A549 (cell line): ENCODE measurements around the gene INPP5A. TPM values are rescaled to one million over a fixed set of nuclear protein-coding genes. Genes with fewer than 3 reads are reported as not detected.

Experiments
- ATAC-seq, 2 experiments: fragments of 200-7000 bp in 1 of 2; fragments of >200 bp in 1 of 2; cut with Nextera tagmentation in 1 of 2; cut with Tn5 transposase in 1 of 2; 3 replicates each; pipeline versions ENCODE4 v1.8.0 to v1.9.1; 2018 to 2020; ENCODE audit warnings: mild to moderate bottlenecking in 1 of 2, moderate library complexity in 1 of 2
- CTCF ChIA-PET: fragments of 300-600 bp; sonication (Branson Sonifier 250); formaldehyde crosslinking; extraction: SDS; loops from one replicate; lab custom pipeline; 2021; ENCODE audit warnings: antibody characterized with exemption, inconsistent platforms; lab: Yijun Ruan, JAX
- POLR2A ChIA-PET: fragments of 350-600 bp; formaldehyde crosslinking; extraction: SDS; loops from one replicate; lab custom pipeline; 2021; ENCODE audit warnings: antibody characterized with exemption, inconsistent platforms; lab: Yijun Ruan, JAX
- DNase-seq, 2 experiments: peaks; one replicate each; pipeline versions ENCODE4 v3.0.0 to v3.0.0-alpha.2; 2011 to 2016; ENCODE audit warnings: low read depth in 1 of 2, low spot score in 1 of 2
- FAIRE-seq: peaks from 2 replicates; lab custom pipeline; 2011; peaks lifted over from hg19 to GRCh38; lab: Jason Lieb, UNC
- H3K27ac ChIP-seq, 2 experiments: fragments of >200 bp; sonication (Bioruptor Twin); formaldehyde crosslinking; 3 replicates each; pipeline ENCODE4 v1.5.1; 2016 to 2017
- H3K4me1 ChIP-seq: fragments of >200 bp; sonication (Bioruptor Twin); formaldehyde crosslinking; 3 replicates; pipeline ENCODE4 v1.6.1; 2016
- H3K4me2 ChIP-seq: fragments of >200 bp; sonication (Bioruptor Twin); formaldehyde crosslinking; 3 replicates; pipeline ENCODE4 v1.6.1; 2016
- H3K4me3 ChIP-seq: fragments of >200 bp; sonication (Bioruptor Twin); formaldehyde crosslinking; 3 replicates; pipeline ENCODE4 v1.5.1; 2016
- H3K9me3 ChIP-seq: fragments of >200 bp; sonication (Bioruptor Twin); formaldehyde crosslinking; 3 replicates; pipeline ENCODE4 v1.6.1; 2016
- ATOH8 ChIP-seq: fragments of 250-450 bp; sonication (Bioruptor Pico); IDR thresholded peaks from 2 replicates; pipeline ENCODE4 v1.5.0; 2020; ENCODE audit warnings: low read depth, mild to moderate bottlenecking, moderate library complexity
- BCL3 ChIP-seq: fragments of >200 bp; sonication (Bioruptor Twin); formaldehyde crosslinking; IDR thresholded peaks from 3 replicates; pipeline ENCODE4 v1.6.1; 2016
- BHLHE40 ChIP-seq: IDR thresholded peaks from 2 replicates; pipeline ENCODE4 v1.6.1; 2012; ENCODE audit warnings: low read depth, low read length, inconsistent platforms
- CBX8 ChIP-seq: fragments of 200-600 bp; sonication (generic); IDR thresholded peaks from 2 replicates; pipeline ENCODE4 v1.6.1; 2016
- CEBPB ChIP-seq, 2 experiments: fragments of >200 bp in 1 of 2; sonication (Bioruptor Twin) in 1 of 2; formaldehyde crosslinking in 1 of 2; IDR thresholded peaks; 2 replicates each; pipeline ENCODE4 v1.6.1; 2012 to 2016
- CTCF ChIP-seq: fragments of >200 bp; sonication (Bioruptor Twin); formaldehyde crosslinking; IDR thresholded peaks from 3 replicates; pipeline ENCODE4 v1.5.1; 2016
- ELK1 ChIP-seq: fragments of 150-350 bp; IDR thresholded peaks from 2 replicates; pipeline ENCODE4 v1.6.1; 2014; ENCODE audit warnings: low read depth, mild to moderate bottlenecking, low read length
- FOSB ChIP-seq: fragments of 250-450 bp; sonication (Bioruptor Pico); IDR thresholded peaks from 2 replicates; pipeline ENCODE4 v1.5.0; 2020; ENCODE audit warnings: mild to moderate bottlenecking, moderate library complexity
- FOXS1 ChIP-seq: fragments of 250-450 bp; sonication (Bioruptor Pico); IDR thresholded peaks from 2 replicates; pipeline ENCODE4 v1.5.0; 2020; ENCODE audit warnings: mild to moderate bottlenecking, moderate library complexity
- HDAC2 ChIP-seq: fragments of 200-600 bp; sonication (generic); IDR thresholded peaks from 2 replicates; pipeline ENCODE4 v1.6.1; 2016
- HOXB5 ChIP-seq: fragments of 250-450 bp; sonication (Bioruptor Pico); IDR thresholded peaks from 2 replicates; pipeline ENCODE4 v1.5.0; 2020; ENCODE audit warnings: mild to moderate bottlenecking, moderate library complexity
- JUN ChIP-seq, 2 experiments: fragments of >200 bp; sonication (Bioruptor Twin); formaldehyde crosslinking; IDR thresholded peaks; 2 replicates in 1 of 2; 3 replicates in 1 of 2; pipeline ENCODE4 v1.6.1; 2016 to 2017
- KDM1A ChIP-seq: fragments of 200-600 bp; sonication (generic); IDR thresholded peaks from 2 replicates; pipeline ENCODE4 v1.6.1; 2016; ENCODE audit warnings: low read depth, mild to moderate bottlenecking
- MAX ChIP-seq: IDR thresholded peaks from 2 replicates; pipeline ENCODE4 v1.6.1; 2012
- POLR2AphosphoS2 ChIP-seq: conservative IDR thresholded peaks from 2 replicates; pipeline ENCODE4 v1.6.1; 2012; ENCODE audit warnings: low read length, improper control_type of control experiment, inconsistent platforms
- RARB ChIP-seq: fragments of 250-450 bp; sonication (Bioruptor Pico); IDR thresholded peaks from 2 replicates; pipeline ENCODE4 v1.8.0; 2021; ENCODE audit warnings: mild to moderate bottlenecking, moderate library complexity
- RCOR1 ChIP-seq: fragments of 150-350 bp; IDR thresholded peaks from 2 replicates; pipeline ENCODE4 v1.6.1; 2014; ENCODE audit warnings: antibody characterized with exemption, low read length, low read depth
- REST ChIP-seq: fragments of 200-600 bp; sonication (generic); IDR thresholded peaks from 2 replicates; pipeline ENCODE4 v1.6.1; 2016; ENCODE audit warnings: antibody characterized with exemption, mild to moderate bottlenecking, moderate library complexity
- RNF2 ChIP-seq: fragments of 200-600 bp; sonication (generic); IDR thresholded peaks from 2 replicates; pipeline ENCODE4 v1.6.1; 2016; ENCODE audit warnings: low read depth, mild to moderate bottlenecking, antibody characterized with exemption, moderate library complexity, borderline replicate concordance
- SREBF2 ChIP-seq: fragments of 450-650 bp; IDR thresholded peaks from 2 replicates; pipeline ENCODE4 v1.6.1; 2014; ENCODE audit warnings: mild to moderate bottlenecking, moderate library complexity
- ZSCAN20 ChIP-seq: fragments of 250-450 bp; sonication (Bioruptor Pico); IDR thresholded peaks from 2 replicates; pipeline ENCODE4 v1.8.0; 2022; ENCODE audit warnings: mild to moderate bottlenecking, moderate library complexity
- WGBS: methylation state at CpG from one replicate; pipeline ENCODE4 v1.1.6; 2017; ENCODE audit errors: missing lambda C conversion rate; 5-methylcytosine and 5-hydroxymethylcytosine counted together
- polyA plus RNA-seq, 4 experiments: library from polyadenylated mRNA; depleted of rRNA in 3 of 4; stranded (reverse); fragments of >200 nt; fragmentation: RNase III in 1 of 4; extraction: RNeasy Plus Mini Kit Qiagen cat#74134 plus additional on column Dnase treatment in 1 of 4; gene quantifications; 2 replicates in 3 of 4; 3 replicates in 1 of 4; pipeline ENCODE4 v1.2.3, GENCODE V29; 2011 to 2017

Gene INPP5A
- polyA plus RNA-seq, 2 of the 4 experiments (the other 2 are of a cell fraction) = 13.7 to 15.1 TPM

GRCh38 chr10:132722394-132723329, 185.1 kb downstream of the INPP5A start:
- CTCF ChIA-PET = interaction anchor here (3.0 kb wide), 1 partner anchor 68 kb away, joined by 8 read pairs; no protein-coding TSS in a partner anchor
- DNase-seq (no peak), ATAC-seq (no peak), FAIRE-seq (no peak)
- no peak for TF ChIP-seq RNF2
- TF ChIP-seq CBX8 = no peak
- no peak for TF ChIP-seq RCOR1
- TF ChIP-seq POLR2AphosphoS2 = no peak
- no peak for TF ChIP-seq KDM1A
- TF ChIP-seq HOXB5 = no peak
- no peak for TF ChIP-seq MAX
- TF ChIP-seq ELK1 = no peak
- no peak for TF ChIP-seq CEBPB (IDR thresholded peaks at IDR 0.05)
- no peak for TF ChIP-seq CTCF
- no peak overlapping the region for H3K4me3 ChIP-seq
- no peak overlapping the region for H3K27ac ChIP-seq
- H3K4me1 ChIP-seq = no peaks in the 10 kb centered on the region
- 0 out of 3 replicates have a peak, but pooled peaks cover 8% of the 10 kb centered on the region for H3K9me3 ChIP-seq
- POLR2A ChIA-PET = no interaction called here
- H3K4me2 ChIP-seq = no peak overlapping the region
- 94% methylated on average over 41 of the region's 48 CpGs for WGBS

- H3K27ac ChIP-seq = no peak overlapping the region
- no peak overlapping the region for H3K4me2 ChIP-seq
- ATAC-seq (no peak), DNase-seq (no peak), FAIRE-seq (no peak)
- CTCF ChIA-PET = interaction anchor here (3.0 kb wide), 1 partner anchor 69 kb away, joined by 8 read pairs; no protein-coding TSS in a partner anchor
- TF ChIP-seq JUN (IDR thresholded peaks at IDR 0.05) (no peak), RCOR1 (no peak), FOSB (CRISPR knock-in tag) (no peak), ATOH8 (no peak), RNF2 (no peak), BHLHE40 (no peak), FOXS1 (no peak), POLR2AphosphoS2 (no peak), KDM1A (no peak)
- POLR2A ChIA-PET = no interaction called here
- WGBS = 85% methylated on average over 24 of the region's 29 CpGs
- H3K4me1 ChIP-seq = no peaks in the 10 kb centered on the region
- no peak overlapping the region for H3K4me3 ChIP-seq
- 0 out of 3 replicates have a peak, but pooled peaks cover 5% of the 10 kb centered on the region for H3K9me3 ChIP-seq
Observed at GRCh38 chr10:132723330-132723970, 185.9 kb downstream of the INPP5A start.

- CTCF ChIA-PET = no interaction called here
- no peaks in the 10 kb centered on the region for H3K9me3 ChIP-seq
- no peak overlapping the region for H3K4me2 ChIP-seq
- POLR2A ChIA-PET = no interaction called here
- WGBS = 77% methylated on average over 5 of the region's 9 CpGs
- ATAC-seq (no peak), DNase-seq (no peak), FAIRE-seq (no peak)
- H3K27ac ChIP-seq = no peak overlapping the region
- H3K4me3 ChIP-seq = no peak overlapping the region
- H3K4me1 ChIP-seq = no peaks in the 10 kb centered on the region
- no peak for TF ChIP-seq BCL3
- TF ChIP-seq KDM1A = no peak
- no peak for TF ChIP-seq SREBF2
- TF ChIP-seq FOXS1 = no peak
- TF ChIP-seq RARB (CRISPR knock-in tag) = no peak
- no peak for TF ChIP-seq HDAC2
- no peak for TF ChIP-seq REST
- no peak for TF ChIP-seq ZSCAN20 (CRISPR knock-in tag)
- no peak for TF ChIP-seq ATOH8
- no peak for TF ChIP-seq HOXB5
Observed at GRCh38 chr10:132724446-132724845, 186.9 kb downstream of the INPP5A start.
